Duodenal mucosa (tissue), 2 donors: ENCODE data around the gene KCNJ4.
A peak's percentile ranks its signal among the peaks of the same experiment; 100 is the strongest.
"Not testable (repeated sequence)": the region's sequence is repeated elsewhere in the genome, so short reads cannot be mapped to it uniquely, and the experiment has no call there.

Source experiments
- H3K27ac ChIP-seq: one replicate; pipeline ENCODE4 v1.7.0; 2013; ENCODE audit warnings: low read depth, low read length
- H3K27me3 ChIP-seq, 2 donors: one replicate each; pipeline ENCODE4 v1.7.0; 2013; ENCODE audit warnings: low read length in 2 of 2, control low read depth in 1 of 2; ENCODE audit not compliant: insufficient read depth in 2 of 2, control insufficient read depth in 1 of 2
- H3K36me3 ChIP-seq, 2 donors: one replicate each; pipeline ENCODE4 v1.7.0; 2013; ENCODE audit warnings: low read length in 2 of 2, control low read depth in 1 of 2; ENCODE audit not compliant: insufficient read depth in 2 of 2, control insufficient read depth in 1 of 2
- H3K4me1 ChIP-seq, 2 donors: one replicate each; pipeline ENCODE4 v1.7.0; 2013; ENCODE audit warnings: low read length in 2 of 2, control low read depth in 1 of 2; ENCODE audit not compliant: insufficient read depth in 2 of 2, control insufficient read depth in 1 of 2
- H3K4me3 ChIP-seq, 2 donors: one replicate each; pipeline ENCODE4 v1.7.0; 2013; ENCODE audit warnings: low read length in 2 of 2, low read depth in 1 of 2
- H3K9ac ChIP-seq, 2 donors: one replicate each; pipeline ENCODE4 v1.7.0; 2013; ENCODE audit warnings: low read length in 2 of 2, low read depth in 1 of 2
- H3K9me3 ChIP-seq, 2 donors: one replicate each; pipeline ENCODE4 v1.7.0; 2013; ENCODE audit warnings: low read length in 2 of 2, control low read depth in 1 of 2; ENCODE audit not compliant: control insufficient read depth in 1 of 2

The KCNJ4 gene

DNA sequence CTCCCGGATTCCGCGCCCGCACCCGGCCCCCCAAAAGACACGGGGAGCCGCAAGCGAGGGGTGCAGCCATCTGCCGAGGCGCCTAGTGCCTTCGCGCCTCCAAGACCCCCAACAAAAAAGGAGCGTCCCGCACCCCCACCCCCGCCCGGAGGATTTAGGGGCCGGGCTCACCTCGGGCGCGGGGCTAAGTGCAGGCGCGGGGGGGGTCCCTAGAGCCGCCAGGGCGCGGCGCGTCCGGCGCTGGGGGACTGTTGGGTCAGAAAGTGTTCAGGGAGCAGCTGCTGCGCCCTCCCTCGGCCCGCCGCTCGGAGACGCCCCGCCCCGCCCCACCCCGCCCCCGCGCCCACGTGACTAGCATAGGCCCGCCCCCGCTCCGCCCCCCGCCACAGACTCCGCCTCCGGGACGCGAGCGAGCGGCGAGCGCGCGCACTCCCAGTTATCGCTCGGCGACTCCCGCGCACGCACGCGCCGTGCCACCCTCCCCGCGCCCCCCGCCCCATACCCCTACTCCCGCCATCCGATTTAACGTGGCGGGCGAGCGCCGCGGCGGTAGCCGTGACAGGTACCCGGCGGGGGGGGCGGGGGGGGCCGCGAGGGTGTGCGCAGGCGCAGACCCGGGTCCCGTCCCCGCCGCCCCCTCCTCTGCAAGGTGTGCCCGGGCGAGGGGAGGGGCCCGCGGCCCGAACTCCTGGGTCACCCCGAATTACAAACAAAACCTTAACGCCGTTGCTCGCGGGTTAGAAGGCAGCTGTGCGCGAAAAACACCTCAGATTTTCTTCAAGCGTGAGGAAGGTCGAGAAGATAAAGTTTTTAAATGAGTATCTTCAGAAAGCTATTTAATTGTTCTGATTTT lies 56.2 kb downstream of the KCNJ4 start:
- Histone ChIP-seq H3K4me1 (no peaks in the 10 kb centered on the region), H3K9me3 (no peaks in the 10 kb centered on the region), H3K4me3 (peak overlapping the region; percentile 55 to 59), H3K36me3 (no peaks in the 10 kb centered on the region), H3K27me3 (no peaks in the 10 kb centered on the region), H3K9ac (no peak overlapping the region), H3K27ac (peak overlapping the region; percentile 62)

DNA sequence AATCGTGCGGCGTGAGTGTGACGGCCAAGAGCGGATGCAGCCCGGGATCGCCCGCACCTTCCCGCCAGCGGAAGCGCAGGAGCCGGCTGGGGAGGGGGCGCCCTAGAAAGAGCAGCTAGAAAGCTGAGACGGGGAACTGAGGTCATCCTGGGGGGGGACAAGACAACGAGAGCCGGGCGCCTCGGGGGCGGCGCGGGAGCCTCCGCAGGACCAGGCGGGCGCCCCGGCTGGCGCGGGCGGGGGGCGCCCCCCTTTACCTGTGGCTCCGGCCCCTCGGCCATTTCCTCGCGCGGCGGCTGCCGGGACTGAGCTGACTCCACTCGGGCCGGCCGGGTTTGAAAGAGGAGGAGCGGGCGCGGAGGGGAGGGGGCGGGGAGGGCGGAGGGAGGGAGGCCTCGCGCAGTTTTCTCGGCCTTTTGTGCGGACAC lies 56.8 kb downstream of the KCNJ4 start:
- not testable (repeated sequence) for H3K36me3 ChIP-seq, H3K4me1 ChIP-seq, H3K27me3 ChIP-seq, H3K9me3 ChIP-seq
- Histone ChIP-seq H3K9ac (peak overlapping the region in 1 of 2 donors; percentile 63), H3K27ac (peak overlapping the region; percentile 62), H3K4me3 (peak overlapping the region; percentile 59 to 69)

DNA sequence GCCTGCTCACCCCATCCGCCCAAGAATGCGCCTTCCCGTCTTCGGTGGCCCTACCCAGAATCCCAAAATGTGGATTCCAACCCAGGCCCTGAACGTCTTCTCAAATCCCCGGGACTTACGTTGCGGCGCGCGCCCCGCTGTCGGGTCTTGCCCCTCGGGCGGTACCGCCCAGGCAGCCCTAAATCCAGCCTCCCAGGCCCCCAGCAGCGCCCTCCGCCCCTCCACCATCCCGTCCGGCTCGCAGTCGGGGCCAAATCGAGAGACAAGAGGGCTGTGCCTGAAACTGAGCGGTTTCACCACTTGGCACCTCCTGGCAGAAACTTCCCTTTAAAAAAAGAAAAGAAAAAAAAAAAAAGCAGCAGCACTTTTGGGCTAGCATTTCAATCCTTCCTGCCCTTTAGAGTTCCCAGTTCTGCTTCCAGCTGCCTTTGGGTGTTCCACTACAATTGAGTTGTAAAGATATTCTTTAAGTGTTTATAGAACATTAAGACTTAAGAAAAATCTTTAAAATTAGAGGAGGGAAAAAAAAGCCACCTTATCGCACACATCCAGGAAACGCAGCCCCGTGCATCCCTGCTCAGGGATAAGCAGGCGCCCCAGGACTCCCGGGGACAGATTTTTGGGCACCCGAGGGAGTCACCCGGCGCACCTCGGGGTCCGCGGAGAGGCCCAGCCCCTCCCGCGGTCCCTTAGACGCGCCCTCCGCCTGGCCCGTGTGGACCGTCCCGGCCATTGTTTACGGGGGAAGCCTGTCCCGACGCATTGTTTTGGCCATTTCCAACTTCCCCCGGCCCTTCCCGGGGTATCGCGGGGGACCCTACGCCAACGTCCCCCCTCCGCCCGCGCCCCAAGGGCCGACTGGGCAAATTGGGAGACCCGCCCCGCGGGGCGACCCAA lies 57.6 kb downstream of the KCNJ4 start:
- Histone ChIP-seq H3K36me3 (no peaks in the 10 kb centered on the region), H3K9me3 (no peaks in the 10 kb centered on the region), H3K4me3 (peak overlapping the region; percentile 69 to 73), H3K9ac (peak overlapping the region; percentile 47 to 63), H3K27ac (no peak overlapping the region), H3K4me1 (no peaks in the 10 kb centered on the region), H3K27me3 (no peaks in the 10 kb centered on the region)

DNA sequence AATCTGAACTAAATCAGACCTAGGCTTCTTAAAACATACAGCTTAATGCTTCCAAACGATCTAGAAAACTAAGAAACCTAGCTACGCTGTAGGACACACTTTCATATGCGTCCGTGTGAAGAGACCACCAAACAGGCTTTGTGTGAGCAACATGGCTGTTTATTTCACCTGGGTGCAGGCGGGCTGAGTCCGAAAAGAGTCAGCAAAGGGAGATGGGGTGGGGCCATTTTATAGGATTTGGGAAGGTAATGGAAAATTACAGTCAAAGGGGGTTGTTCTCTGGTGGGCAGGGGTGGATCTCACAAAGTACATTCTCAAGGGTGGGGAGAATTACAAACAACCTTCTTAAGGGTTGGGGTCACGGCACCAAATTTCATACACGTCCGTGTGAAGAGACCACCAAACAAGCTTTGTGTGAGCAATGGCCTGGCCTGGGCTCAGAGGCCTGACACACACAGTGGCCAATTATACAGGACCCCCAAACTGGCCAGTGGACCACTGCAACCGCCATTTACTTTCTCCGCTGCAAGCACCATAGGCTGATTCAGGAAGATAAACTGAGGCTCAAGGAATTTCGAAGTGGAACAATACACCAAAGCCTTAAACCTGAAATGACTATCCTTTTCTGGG lies 58.4 kb downstream of the KCNJ4 start:
- not testable (repeated sequence) for H3K27ac ChIP-seq, H3K4me1 ChIP-seq, H3K27me3 ChIP-seq, H3K9me3 ChIP-seq, H3K36me3 ChIP-seq
- Histone ChIP-seq H3K9ac (peak overlapping the region in 1 of 2 donors; percentile 25), H3K4me3 (peak overlapping the region; percentile 69 to 73)

DNA sequence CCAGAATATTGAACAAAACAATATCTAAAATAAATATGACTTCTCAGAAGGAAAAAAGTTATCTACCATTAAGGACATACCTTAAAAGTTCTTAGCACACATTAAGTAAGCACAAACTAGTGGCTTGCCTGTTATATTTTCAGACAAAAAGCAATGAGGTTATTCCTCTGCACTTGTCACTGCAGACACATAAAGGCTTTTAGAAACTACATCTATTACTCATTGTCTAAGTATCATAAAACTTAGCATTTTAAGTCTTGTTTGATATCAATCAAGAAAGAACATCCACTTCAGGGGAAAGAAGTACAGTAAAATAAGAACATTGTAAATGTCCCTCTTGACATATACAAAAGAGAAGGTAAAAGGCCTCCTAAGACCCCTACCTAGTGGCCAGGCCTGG lies 59.1 kb downstream of the KCNJ4 start:
- not testable (repeated sequence) for H3K27ac ChIP-seq, H3K4me3 ChIP-seq, H3K4me1 ChIP-seq, H3K9ac ChIP-seq, H3K9me3 ChIP-seq, H3K36me3 ChIP-seq, H3K27me3 ChIP-seq

DNA sequence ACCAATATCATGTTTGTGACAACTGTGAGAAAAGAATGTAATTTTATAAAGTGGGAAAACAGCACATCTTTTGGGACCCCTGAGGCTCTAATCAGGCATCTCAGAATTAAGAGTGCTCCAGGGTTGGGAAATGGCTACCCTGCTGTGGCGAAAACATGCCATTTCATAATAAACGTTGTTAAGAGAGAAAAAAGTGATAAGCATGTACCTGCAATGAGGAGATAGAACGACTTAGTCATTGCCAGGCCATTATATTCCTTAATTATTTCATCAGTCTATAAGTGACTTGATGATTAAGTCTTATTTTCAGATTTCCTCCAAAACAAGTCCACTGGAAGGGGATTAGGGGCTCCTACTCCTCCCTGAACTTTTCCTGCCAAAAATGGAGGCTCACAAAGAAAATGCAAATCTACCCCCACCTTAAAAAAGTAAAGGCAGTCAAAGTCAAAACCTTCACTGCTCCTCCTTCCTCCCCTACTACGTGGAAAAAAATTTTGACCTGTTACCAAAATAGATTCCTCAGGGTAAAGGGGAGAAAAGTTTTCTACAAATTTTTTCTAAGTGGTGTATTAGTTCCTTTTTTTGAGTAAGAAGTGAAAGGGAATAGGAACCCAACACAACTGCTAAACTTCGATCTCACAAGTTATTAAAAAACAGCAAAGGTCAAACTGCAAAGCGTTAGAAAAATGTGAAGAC lies 59.9 kb downstream of the KCNJ4 start:
- H3K9ac ChIP-seq, H3K27me3 ChIP-seq, H3K4me3 ChIP-seq, H3K9me3 ChIP-seq, H3K36me3 ChIP-seq, H3K4me1 ChIP-seq, H3K27ac ChIP-seq: not testable (repeated sequence)

DNA sequence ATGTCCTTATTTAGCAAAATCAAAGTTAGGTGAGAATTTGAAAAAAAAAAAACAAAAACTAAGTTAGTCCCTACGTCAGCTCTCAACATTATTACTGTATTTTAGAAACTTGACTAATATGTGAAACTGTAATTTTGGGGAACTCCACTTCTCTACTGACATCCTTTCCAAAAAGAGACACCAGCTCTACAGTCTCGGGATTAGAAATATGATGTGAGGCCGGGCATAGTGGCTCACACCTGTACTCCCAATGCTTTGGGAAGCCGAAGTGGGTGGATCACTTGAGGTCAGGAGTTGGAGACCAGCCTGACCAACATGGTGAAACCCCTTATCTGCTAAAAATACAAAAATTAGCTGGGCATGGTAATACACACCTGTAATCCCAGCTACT lies 65.6 kb downstream of the KCNJ4 start:
- not testable (repeated sequence) for H3K9me3 ChIP-seq, H3K9ac ChIP-seq, H3K27me3 ChIP-seq, H3K27ac ChIP-seq, H3K4me3 ChIP-seq, H3K36me3 ChIP-seq, H3K4me1 ChIP-seq

DNA sequence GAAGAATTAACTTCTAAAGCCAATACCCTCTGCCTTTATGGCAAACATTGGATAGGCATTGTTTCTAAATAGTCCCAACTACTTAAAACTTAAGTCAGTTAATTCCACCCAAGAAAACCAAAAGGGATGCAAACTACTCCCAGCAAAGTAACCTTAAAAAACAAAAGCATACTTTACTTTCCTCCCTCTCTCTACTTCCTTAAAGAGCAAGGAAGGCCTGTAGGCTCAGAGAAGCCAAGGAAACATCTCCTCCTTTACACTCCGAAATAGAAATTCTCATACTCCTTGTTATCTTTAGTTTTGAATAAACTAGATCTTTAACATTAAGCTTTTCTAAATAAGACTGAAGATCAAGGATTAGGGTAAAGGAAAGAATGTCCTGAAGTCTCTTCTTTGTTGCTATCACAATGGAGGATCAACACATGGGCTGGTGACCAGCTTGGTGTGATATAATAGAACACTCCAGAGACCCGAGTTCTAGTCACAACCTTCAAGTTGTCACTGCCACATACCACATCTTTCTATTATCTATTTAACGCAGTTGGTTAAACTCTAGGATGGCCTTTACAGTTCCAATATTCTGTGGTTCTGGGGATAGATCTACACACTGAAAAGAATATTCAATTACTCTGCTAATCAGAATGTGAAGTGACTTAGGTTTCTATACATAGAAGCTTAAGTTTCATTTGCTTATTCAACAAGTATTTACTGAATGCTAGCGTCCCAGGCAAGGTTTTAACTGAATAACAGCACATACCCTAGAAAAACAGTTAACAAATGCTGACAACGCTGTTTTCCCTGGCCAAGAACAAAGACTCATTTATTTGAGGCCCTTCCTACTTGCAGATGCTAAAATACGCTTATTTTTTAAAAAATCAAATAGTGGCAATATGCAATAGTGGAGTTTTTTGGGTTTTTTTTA lies 66.2 kb downstream of the KCNJ4 start:
- not testable (repeated sequence) for H3K4me1 ChIP-seq, H3K27me3 ChIP-seq, H3K9ac ChIP-seq, H3K27ac ChIP-seq, H3K4me3 ChIP-seq, H3K9me3 ChIP-seq, H3K36me3 ChIP-seq

DNA sequence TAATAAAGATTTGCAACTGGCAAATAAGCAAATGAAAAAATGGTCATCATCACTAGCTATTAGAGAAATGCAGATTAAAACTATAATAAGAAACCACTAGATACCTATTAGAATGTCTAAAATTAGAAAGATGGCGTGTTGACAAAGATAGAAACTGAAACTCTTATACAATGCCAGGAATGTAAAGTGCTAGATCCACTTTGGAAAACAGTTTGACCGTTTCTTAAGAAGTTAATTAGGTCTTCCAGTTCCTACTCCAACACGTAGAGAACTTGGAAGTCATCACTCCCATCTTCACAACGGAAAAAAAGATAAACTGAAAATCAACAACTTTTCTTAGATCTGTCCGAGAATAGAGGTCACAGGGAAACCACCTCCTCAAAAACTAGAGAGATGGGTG lies 68.1 kb downstream of the KCNJ4 start:
- H3K9me3 ChIP-seq, H3K27ac ChIP-seq, H3K36me3 ChIP-seq, H3K4me3 ChIP-seq, H3K27me3 ChIP-seq, H3K4me1 ChIP-seq, H3K9ac ChIP-seq: not testable (repeated sequence)
